Mesenteric fat pad (tissue), 1 donor: Measurements from ENCODE around the gene CTDSPL. TPM values are rescaled to one million over a fixed set of nuclear protein-coding genes. Genes with fewer than 3 reads are reported as not detected.

Experiments used
- DNase-seq: peaks from one replicate; pipeline ENCODE4 v3.0.0-alpha.2; 2020; ENCODE audit warnings: low spot score
- total RNA-seq: library from RNA; stranded (reverse); fragmentation: NEBNext Ultra II Directional; extraction: Animal tissue kit (Norgen Biotek cat#: 25700); gene quantifications from one replicate; pipeline ENCODE4 v1.2.1, GENCODE V29; 2021
- donor health status: DM: yes; HTN: yes; CAD: no.

The CTDSPL gene
- total RNA-seq, 1 donor from 2014 or later = 19.0 TPM

GRCh38 chr3:37941608-37942508, 80.2 kb downstream of the CTDSPL start:
- no peak for DNase-seq

- no peak for DNase-seq
Measured at GRCh38 chr3:37942646-37943045, 81.0 kb downstream of the CTDSPL start.

- DNase-seq = no peak
Measured at GRCh38 chr3:37943126-37943525, 81.4 kb downstream of the CTDSPL start.

- no peak for DNase-seq
Measured at GRCh38 chr3:37943631-37944314, 82.1 kb downstream of the CTDSPL start.

- no peak for DNase-seq
Measured at GRCh38 chr3:37944391-37944842, 82.7 kb downstream of the CTDSPL start.

- DNase-seq = no peak
Measured at GRCh38 chr3:37945156-37945806, 83.6 kb downstream of the CTDSPL start.

GRCh38 chr3:37945807-37946530, 84.3 kb downstream of the CTDSPL start:
- DNase-seq = no peak

- no peak for DNase-seq
Measured at GRCh38 chr3:37946531-37946889, 84.8 kb downstream of the CTDSPL start.

- DNase-seq = no peak
Measured at GRCh38 chr3:37949866-37950265, 88.2 kb downstream of the CTDSPL start.

GRCh38 chr3:37952564-37952963, 90.9 kb downstream of the CTDSPL start:
- DNase-seq = no peak

GRCh38 chr3:37953226-37953625, 91.5 kb downstream of the CTDSPL start:
- DNase-seq = no peak

- DNase-seq = no peak
Measured at GRCh38 chr3:37953707-37954394, 92.2 kb downstream of the CTDSPL start.

- DNase-seq = no peak
Measured at GRCh38 chr3:37954881-37955280, 93.2 kb downstream of the CTDSPL start.

- DNase-seq = no peak
Measured at GRCh38 chr3:37955918-37956707, 94.4 kb downstream of the CTDSPL start.

- DNase-seq = no peak
Measured at GRCh38 chr3:37956723-37957538, 95.3 kb downstream of the CTDSPL start.

- no peak for DNase-seq
Measured at GRCh38 chr3:37957539-37957936, 95.9 kb downstream of the CTDSPL start.

- no peak for DNase-seq
Measured at GRCh38 chr3:37961622-37962431, 100.1 kb downstream of the CTDSPL start.

- no peak for DNase-seq
Measured at GRCh38 chr3:37963016-37963415, 101.3 kb downstream of the CTDSPL start.
